GM21515 (cell line): Measurements from ENCODE around the gene EGFR.

ENCODE experiments used
- ATAC-seq: cut with Tn5 transposase; IDR thresholded peaks from one replicate; pipeline ENCODE4 v1.9.1; 2021; ENCODE audit not compliant: unreplicated experiment

Gene EGFR

GRCh38 chr7:55018361-55019190 lies at the start of gene EGFR:
Gene EGFR, plus strand, starts transcription at chr7:55019017. Its CDS starts 261 bp downstream, at chr7:55019278.
- ATAC-seq: no peak

GRCh38 chr7:54969208-54969967 lies 49.4 kb upstream of the EGFR start:
- ATAC-seq: no peak

GRCh38 chr7:54972733-54973294 lies 46.0 kb upstream of the EGFR start:
- no peak for ATAC-seq

GRCh38 chr7:54978364-54979116 lies 40.3 kb upstream of the EGFR start:
- no peak for ATAC-seq

GRCh38 chr7:54980521-54980920 lies 38.3 kb upstream of the EGFR start:
- no peak for ATAC-seq

GRCh38 chr7:54981913-54982312 lies 36.9 kb upstream of the EGFR start:
- ATAC-seq: no peak

GRCh38 chr7:54985426-54986330 lies 33.1 kb upstream of the EGFR start:
- ATAC-seq: no peak

GRCh38 chr7:54986716-54987115 lies 32.1 kb upstream of the EGFR start:
- no peak for ATAC-seq

GRCh38 chr7:54987772-54988171 lies 31.0 kb upstream of the EGFR start:
- no peak for ATAC-seq

GRCh38 chr7:54988516-54988915 lies 30.3 kb upstream of the EGFR start:
- no peak for ATAC-seq

- no peak for ATAC-seq
Observed at GRCh38 chr7:54989453-54990225, 29.2 kb upstream of the EGFR start.

- no peak for ATAC-seq
Observed at GRCh38 chr7:54991341-54991740, 27.5 kb upstream of the EGFR start.

- no peak for ATAC-seq
Observed at GRCh38 chr7:54992871-54993475, 25.8 kb upstream of the EGFR start.

GRCh38 chr7:54995166-54995565 lies 23.7 kb upstream of the EGFR start:
- ATAC-seq: no peak

- peak; percentile 73 for ATAC-seq
Observed at GRCh38 chr7:54995610-54996363, 23.0 kb upstream of the EGFR start.

- no peak for ATAC-seq
Observed at GRCh38 chr7:54996391-54996790, 22.4 kb upstream of the EGFR start.

- ATAC-seq: no peak
Observed at GRCh38 chr7:55004579-55004978, 14.2 kb upstream of the EGFR start.

- ATAC-seq: no peak
Observed at GRCh38 chr7:55005241-55005851, 13.5 kb upstream of the EGFR start.
